B cell (primary cell): ENCODE measurements around the gene PLEKHH2.

Experiments
- CTCF ChIP-seq: fragments of 200-600 bp; IDR thresholded peaks from one replicate; pipeline ENCODE4 v1.8.0; 2022; ENCODE audit warnings: antibody characterized with exemption, mild to moderate bottlenecking
- EZH2 ChIP-seq: IDR thresholded peaks from 2 replicates; pipeline ENCODE4 v1.6.1; 2012; ENCODE audit warnings: borderline replicate concordance, low read depth, mild to moderate bottlenecking, moderate library complexity, low read length; ENCODE audit not compliant: insufficient read depth, poor library complexity, severe bottlenecking

- TF ChIP-seq CTCF, result no peak
- TF ChIP-seq EZH2, result no peak
Measured at GRCh38 chr2:43812947-43813346, 175.9 kb downstream of the PLEKHH2 start.
